RWPE1 (cell line): ENCODE measurements around the gene SMIM27.

ENCODE experiments used
- CTCF ChIA-PET: fragments of 350-600 bp; sonication (Branson Sonifier 250); formaldehyde crosslinking; extraction: SDS; loops from one replicate; lab custom pipeline; 2021; lab: Yijun Ruan, JAX
- POLR2A ChIA-PET: fragments of 400-600 bp; formaldehyde crosslinking; extraction: SDS; loops from one replicate; lab custom pipeline; 2020; ENCODE audit warnings: antibody characterized with exemption; ENCODE audit not compliant: low non-redundant PET; lab: Yijun Ruan, JAX
- DNase-seq: peaks from one replicate; pipeline ENCODE4 v3.0.0; 2012; ENCODE audit warnings: low spot score
- H3K27ac ChIP-seq: fragments of 450-650 bp; 2 replicates; pipeline ENCODE4 v1.5.1; 2017
- TF ChIP-seq, protein P1 (sequence below): fragments of 450-650 bp; conservative IDR thresholded peaks from 2 replicates; pipeline ENCODE4 v1.5.1; 2017; ENCODE audit warnings: low read depth, mild to moderate bottlenecking

SMIM27 gene

DNA sequence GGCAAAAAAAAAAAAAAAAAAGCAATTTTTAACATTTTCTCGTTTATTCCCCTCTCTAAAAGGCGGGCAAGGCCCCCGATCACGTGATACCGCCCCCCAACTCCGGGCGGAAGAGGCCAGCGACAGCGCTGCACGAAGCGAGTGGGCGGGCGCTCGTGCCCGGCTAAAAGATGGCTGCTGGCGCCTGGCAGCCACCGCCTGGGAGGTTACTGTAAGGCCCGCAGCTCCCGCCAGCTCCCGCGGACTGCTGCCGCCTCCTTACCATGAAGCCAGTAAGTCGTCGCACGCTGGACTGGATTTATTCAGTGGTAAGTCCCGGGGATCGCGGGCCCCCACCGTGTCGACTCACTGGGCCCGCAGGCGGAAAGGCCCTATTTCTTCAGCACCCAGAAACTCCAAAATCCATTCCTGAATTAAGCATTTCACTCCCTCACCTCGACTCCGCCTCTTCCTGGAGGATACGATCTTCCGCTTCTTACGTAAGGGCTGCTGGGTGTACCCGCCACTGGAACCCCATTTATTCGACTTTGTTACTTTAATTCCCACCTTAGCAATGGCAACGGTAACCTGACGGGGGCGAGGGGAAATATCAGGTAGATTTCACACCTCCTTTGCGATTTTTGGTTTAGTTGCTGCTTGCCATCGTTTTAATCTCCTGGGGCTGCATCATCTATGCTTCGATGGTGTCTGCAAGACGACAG, at the start of gene SMIM27, which contains the start of gene TOPORS:
SMIM27 (plus strand) TSS at position 156 of the 701 bp plus-strand sequence; CDS start at position 264, 108 bp downstream.
TOPORS (minus strand) TSS at position 415 of the 701 bp plus-strand sequence; CDS start at position 265, 150 bp downstream.
- DNase-seq = peak; percentile 95
- H3K27ac ChIP-seq = peak within 1 kb of the TSS; percentile 93
- TF ChIP-seq, protein P1, sequence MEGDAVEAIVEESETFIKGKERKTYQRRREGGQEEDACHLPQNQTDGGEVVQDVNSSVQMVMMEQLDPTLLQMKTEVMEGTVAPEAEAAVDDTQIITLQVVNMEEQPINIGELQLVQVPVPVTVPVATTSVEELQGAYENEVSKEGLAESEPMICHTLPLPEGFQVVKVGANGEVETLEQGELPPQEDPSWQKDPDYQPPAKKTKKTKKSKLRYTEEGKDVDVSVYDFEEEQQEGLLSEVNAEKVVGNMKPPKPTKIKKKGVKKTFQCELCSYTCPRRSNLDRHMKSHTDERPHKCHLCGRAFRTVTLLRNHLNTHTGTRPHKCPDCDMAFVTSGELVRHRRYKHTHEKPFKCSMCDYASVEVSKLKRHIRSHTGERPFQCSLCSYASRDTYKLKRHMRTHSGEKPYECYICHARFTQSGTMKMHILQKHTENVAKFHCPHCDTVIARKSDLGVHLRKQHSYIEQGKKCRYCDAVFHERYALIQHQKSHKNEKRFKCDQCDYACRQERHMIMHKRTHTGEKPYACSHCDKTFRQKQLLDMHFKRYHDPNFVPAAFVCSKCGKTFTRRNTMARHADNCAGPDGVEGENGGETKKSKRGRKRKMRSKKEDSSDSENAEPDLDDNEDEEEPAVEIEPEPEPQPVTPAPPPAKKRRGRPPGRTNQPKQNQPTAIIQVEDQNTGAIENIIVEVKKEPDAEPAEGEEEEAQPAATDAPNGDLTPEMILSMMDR = no peak
- POLR2A ChIA-PET = interaction anchor here (0.7 kb wide), 1 partner anchor 644 kb away, joined by 8 read pairs; no protein-coding TSS in a partner anchor
- CTCF ChIA-PET = interaction anchor here (0.9 kb wide), 1 partner anchor 167 kb away, joined by 4 read pairs; no protein-coding TSS in a partner anchor

GRCh38 chr9:32502464-32502863, 49.7 kb upstream of the SMIM27 start:
- no peak overlapping the region for H3K27ac ChIP-seq
- DNase-seq = peak; percentile 29
- ChIA-PET CTCF (interaction anchor here (0.5 kb wide), 1 partner anchor 471 kb away, joined by 4 read pairs; no protein-coding TSS in a partner anchor), POLR2A (no interaction called here)
- TF ChIP-seq, protein P1 = no peak

DNA sequence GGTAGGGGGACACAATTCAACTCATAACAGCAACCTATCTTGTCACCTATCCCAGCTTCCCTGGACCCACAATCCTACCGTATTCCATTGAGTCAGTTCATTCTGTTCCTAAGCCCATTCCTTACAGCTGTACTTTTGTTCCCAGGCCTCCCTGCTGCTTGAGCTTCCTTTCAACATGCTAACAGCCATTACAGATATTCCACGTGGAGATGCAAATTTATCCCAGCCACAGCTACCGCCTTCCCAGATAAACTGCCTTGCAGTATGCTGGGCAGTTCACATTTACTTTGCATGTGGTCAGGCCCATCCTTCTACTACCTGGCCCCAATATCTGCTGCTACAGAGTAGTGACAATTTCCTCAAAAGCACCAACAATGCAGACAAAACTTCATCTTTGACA, 49.1 kb upstream of the SMIM27 start:
- H3K27ac ChIP-seq = no peak overlapping the region
- TF ChIP-seq, protein P1 = no peak
- POLR2A ChIA-PET = no interaction called here
- CTCF ChIA-PET = interaction anchor here (0.5 kb wide), 2 partner anchors 470 to 1558 kb away, joined by 3 to 4 read pairs; no protein-coding TSS in a partner anchor
- DNase-seq = no peak

DNA sequence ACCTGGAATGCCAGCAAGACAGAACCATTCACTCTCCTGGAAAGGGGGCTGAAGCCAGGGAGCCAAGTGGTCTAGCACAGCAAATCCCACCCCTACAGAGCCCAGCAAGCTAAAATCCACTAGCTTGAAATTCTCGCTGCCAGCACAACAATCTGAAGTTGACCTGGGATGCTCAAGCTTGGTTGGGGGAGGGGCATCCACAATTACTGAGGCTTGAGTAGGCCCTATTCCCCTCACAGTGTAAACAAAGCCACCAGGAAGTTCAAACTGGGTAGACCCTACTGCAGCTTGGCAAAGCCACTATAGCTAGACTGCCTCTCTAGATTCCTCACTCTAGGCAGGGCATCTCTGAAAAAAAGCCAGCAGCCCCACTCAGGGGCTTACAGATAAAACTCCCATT, 43.4 kb upstream of the SMIM27 start:
- H3K27ac ChIP-seq = no peak overlapping the region
- POLR2A ChIA-PET = no interaction called here
- DNase-seq = no peak
- CTCF ChIA-PET = interaction anchor here (0.7 kb wide), 1 partner anchor 8 kb away, joined by 3 read pairs; no protein-coding TSS in a partner anchor
- TF ChIP-seq, protein P1 = no peak

DNA sequence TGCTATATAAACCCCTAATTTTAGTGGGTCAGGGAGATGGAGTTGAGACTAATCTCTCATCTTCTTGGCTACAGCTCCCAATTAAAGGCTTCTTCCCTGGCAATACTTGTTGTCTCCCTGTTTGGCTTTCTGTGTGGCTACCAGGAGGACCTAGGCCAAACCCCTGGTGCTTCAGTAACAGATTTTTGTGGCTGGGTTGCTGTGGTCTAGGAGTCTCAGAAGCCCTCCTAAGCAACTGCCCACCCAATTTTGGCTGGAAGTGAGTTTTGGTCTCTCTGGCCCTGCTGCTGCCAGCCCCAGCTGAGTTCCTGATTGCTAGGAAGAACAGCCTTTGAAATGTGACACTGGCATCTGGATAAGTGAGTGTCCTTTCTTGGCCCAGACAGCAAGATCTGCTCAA, 35.9 kb upstream of the SMIM27 start:
- no peak overlapping the region for H3K27ac ChIP-seq
- TF ChIP-seq, protein P1 = no peak
- ChIA-PET CTCF (no interaction called here), POLR2A (no interaction called here)
- no peak for DNase-seq

- CTCF ChIA-PET = no interaction called here
- no peak for DNase-seq
- no peak overlapping the region for H3K27ac ChIP-seq
- TF ChIP-seq, protein P1 = no peak
- POLR2A ChIA-PET = no interaction called here
Observed at GRCh38 chr9:32518276-32518675, 33.9 kb upstream of the SMIM27 start.
